Stomach (tissue), 4 donors: ENCODE data around the gene ZNF497.

Experiments used
- EP300 ChIP-seq: sonication (generic); formaldehyde crosslinking; IDR thresholded peaks from one replicate; pipeline ENCODE4 v1.6.1; 2017; ENCODE audit warnings: antibody characterized with exemption
- POLR2A ChIP-seq, 4 donors: fragments of 450-650 bp; IDR thresholded peaks; one replicate each; pipeline ENCODE4 v1.6.1; 2016; ENCODE audit warnings: antibody characterized with exemption in 4 of 4, control low read depth in 2 of 4, mild to moderate bottlenecking in 1 of 4, moderate library complexity in 1 of 4
- POLR2AphosphoS5 ChIP-seq, 3 donors: sonication (generic); formaldehyde crosslinking; IDR thresholded peaks; one replicate each; pipeline ENCODE4 v1.6.1; 2016; ENCODE audit warnings: antibody characterized with exemption in 3 of 3
- TF ChIP-seq, protein P1 (sequence below), 7 experiments: fragments of 450-650 bp in 4 of 7; fragments of 200-600 bp in 3 of 7; sonication (generic) in 3 of 7; IDR thresholded peaks; one replicate each; pipeline ENCODE4 v1.5.1; 2016 to 2019; ENCODE audit warnings: antibody characterized with exemption in 7 of 7, control low read depth in 2 of 7, mild to moderate bottlenecking in 1 of 7

- TF ChIP-seq, protein P1, sequence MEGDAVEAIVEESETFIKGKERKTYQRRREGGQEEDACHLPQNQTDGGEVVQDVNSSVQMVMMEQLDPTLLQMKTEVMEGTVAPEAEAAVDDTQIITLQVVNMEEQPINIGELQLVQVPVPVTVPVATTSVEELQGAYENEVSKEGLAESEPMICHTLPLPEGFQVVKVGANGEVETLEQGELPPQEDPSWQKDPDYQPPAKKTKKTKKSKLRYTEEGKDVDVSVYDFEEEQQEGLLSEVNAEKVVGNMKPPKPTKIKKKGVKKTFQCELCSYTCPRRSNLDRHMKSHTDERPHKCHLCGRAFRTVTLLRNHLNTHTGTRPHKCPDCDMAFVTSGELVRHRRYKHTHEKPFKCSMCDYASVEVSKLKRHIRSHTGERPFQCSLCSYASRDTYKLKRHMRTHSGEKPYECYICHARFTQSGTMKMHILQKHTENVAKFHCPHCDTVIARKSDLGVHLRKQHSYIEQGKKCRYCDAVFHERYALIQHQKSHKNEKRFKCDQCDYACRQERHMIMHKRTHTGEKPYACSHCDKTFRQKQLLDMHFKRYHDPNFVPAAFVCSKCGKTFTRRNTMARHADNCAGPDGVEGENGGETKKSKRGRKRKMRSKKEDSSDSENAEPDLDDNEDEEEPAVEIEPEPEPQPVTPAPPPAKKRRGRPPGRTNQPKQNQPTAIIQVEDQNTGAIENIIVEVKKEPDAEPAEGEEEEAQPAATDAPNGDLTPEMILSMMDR (IDR thresholded peaks at IDR 0.05) = no peak
- no peak for TF ChIP-seq EP300
- TF ChIP-seq POLR2A (IDR thresholded peaks at IDR 0.05) = no peak
- no peak for TF ChIP-seq POLR2AphosphoS5 (IDR thresholded peaks at IDR 0.05)
Measured at GRCh38 chr19:58350871-58351557, 11.5 kb downstream of the ZNF497 start.
